Measurements from ENCODE around the gene NUP133.
"Not testable (repeated sequence)": the region's sequence is repeated elsewhere in the genome, so short reads cannot be mapped to it uniquely, and the experiment has no call there.

Gene NUP133

GRCh38 chr1:229508823-229509337 is 739 bp upstream of the NUP133 start:
- DNase-seq: no peak

- DNase-seq: no peak
Observed at GRCh38 chr1:229507502-229507901, 639 bp downstream of the NUP133 start.

GRCh38 chr1:229506633-229507032 is 1.5 kb downstream of the NUP133 start:
- no peak for DNase-seq

- DNase-seq: no peak
Observed at GRCh38 chr1:229495782-229496181, 12.4 kb downstream of the NUP133 start.

- no peak for DNase-seq
Observed at GRCh38 chr1:229487181-229487580, 21.0 kb downstream of the NUP133 start.

- DNase-seq: no peak
Observed at GRCh38 chr1:229485318-229485717, 22.8 kb downstream of the NUP133 start.

GRCh38 chr1:229482511-229482910 is 25.6 kb downstream of the NUP133 start:
- DNase-seq: no peak

GRCh38 chr1:229480495-229480894 is 27.6 kb downstream of the NUP133 start:
- no peak for DNase-seq

- DNase-seq: no peak
Observed at GRCh38 chr1:229479660-229480399, 28.3 kb downstream of the NUP133 start.

GRCh38 chr1:229478852-229479251 is 29.3 kb downstream of the NUP133 start:
- DNase-seq: no peak

- DNase-seq: not testable (repeated sequence)
Observed at GRCh38 chr1:229475859-229476258, 32.3 kb downstream of the NUP133 start.

GRCh38 chr1:229474509-229474908 is 33.6 kb downstream of the NUP133 start:
- no peak for DNase-seq

- DNase-seq: no peak
Observed at GRCh38 chr1:229471175-229471574, 37.0 kb downstream of the NUP133 start.

GRCh38 chr1:229470406-229471043 is 37.6 kb downstream of the NUP133 start:
- DNase-seq: no peak

GRCh38 chr1:229466887-229467286 is 41.3 kb downstream of the NUP133 start:
- DNase-seq: no peak

GRCh38 chr1:229464672-229465071 is 43.5 kb downstream of the NUP133 start:
- no peak for DNase-seq

GRCh38 chr1:229461032-229461668 is 47.0 kb downstream of the NUP133 start:
- DNase-seq: no peak

GRCh38 chr1:229459815-229460214 is 48.3 kb downstream of the NUP133 start:
- no peak for DNase-seq

GRCh38 chr1:229457436-229457835 is 50.7 kb downstream of the NUP133 start:
- DNase-seq: no peak

- DNase-seq: no peak
Observed at GRCh38 chr1:229456016-229456415, 52.1 kb downstream of the NUP133 start.

- no peak for DNase-seq
Observed at GRCh38 chr1:229454056-229454455, 54.1 kb downstream of the NUP133 start.

GRCh38 chr1:229452956-229453801 is 55.0 kb downstream of the NUP133 start:
- DNase-seq: no peak

- DNase-seq: no peak
Observed at GRCh38 chr1:229448845-229449244, 59.3 kb downstream of the NUP133 start.

All from activated gamma-delta T cell (primary cell).